HepG2 (cell line): ENCODE results near the gene ZNF763.

ENCODE experiments used
- CTCF ChIP-seq: sonication (generic); formaldehyde crosslinking; IDR thresholded peaks from 2 replicates; pipeline ENCODE4 v1.5.0; 2020; ENCODE audit warnings: mild to moderate bottlenecking, missing genetic modification reagents, moderate library complexity
- MYC ChIP-seq: sonication (generic); formaldehyde crosslinking; IDR thresholded peaks from 2 replicates; pipeline ENCODE4 v1.9.0; 2021; ENCODE audit warnings: missing genetic modification reagents, borderline replicate concordance
- PAX8 ChIP-seq: sonication (generic); formaldehyde crosslinking; IDR thresholded peaks from 2 replicates; pipeline ENCODE4 v1.8.0; 2022; ENCODE audit warnings: mild to moderate bottlenecking, missing genetic modification reagents, borderline replicate concordance

- no peak for TF ChIP-seq MYC (CRISPR knock-in tag)
- TF ChIP-seq CTCF (CRISPR knock-in tag), result no peak
- no peak for TF ChIP-seq PAX8 (CRISPR knock-in tag)
Observed at GRCh38 chr19:11989112-11989456, 24.2 kb downstream of the ZNF763 start.
